ENCODE data around the gene COX7A2L.
"Not testable (repeated sequence)": the region's sequence is repeated elsewhere in the genome, so short reads cannot be mapped to it uniquely, and the experiment has no call there.

- TF ChIP-seq CTCF (IDR thresholded peaks at IDR 0.05); ZFX (IDR thresholded peaks at IDR 0.05; ENCODE audit: borderline replicate concordance): not testable (repeated sequence)
These were observed 19.0 kb upstream of the COX7A2L start for GRCh38 chr2:42380026-42380425.
